AML-193 (cell line): ENCODE results near the gene NEUROD1.

Experiments
- DNase-seq, 2 experiments: peaks; one replicate each; lab custom pipeline; 2025; lab: John Stamatoyannopoulos, UW

The NEUROD1 gene

DNA sequence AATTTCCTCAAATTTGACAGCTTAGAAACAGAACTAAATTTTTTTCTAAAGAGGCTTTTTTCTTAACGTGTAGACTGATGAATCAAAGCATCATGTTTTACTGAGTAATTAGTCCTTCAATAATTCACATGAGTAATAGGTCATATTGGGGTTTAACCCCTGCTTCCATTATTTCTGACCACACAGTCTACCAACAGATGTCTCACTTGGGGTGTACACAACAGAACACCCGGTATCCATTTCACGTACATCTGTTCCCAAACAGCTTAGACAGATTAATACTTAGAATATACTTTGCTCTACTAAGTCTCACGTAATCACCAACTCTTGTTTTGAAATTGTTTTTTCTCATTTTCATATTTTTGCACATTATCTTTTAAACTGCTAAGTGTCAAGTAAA lies 38.2 kb downstream of the NEUROD1 start:
- DNase-seq = no peak

GRCh38 chr2:181639686-181640085 lies 40.6 kb downstream of the NEUROD1 start:
- DNase-seq = no peak

DNA sequence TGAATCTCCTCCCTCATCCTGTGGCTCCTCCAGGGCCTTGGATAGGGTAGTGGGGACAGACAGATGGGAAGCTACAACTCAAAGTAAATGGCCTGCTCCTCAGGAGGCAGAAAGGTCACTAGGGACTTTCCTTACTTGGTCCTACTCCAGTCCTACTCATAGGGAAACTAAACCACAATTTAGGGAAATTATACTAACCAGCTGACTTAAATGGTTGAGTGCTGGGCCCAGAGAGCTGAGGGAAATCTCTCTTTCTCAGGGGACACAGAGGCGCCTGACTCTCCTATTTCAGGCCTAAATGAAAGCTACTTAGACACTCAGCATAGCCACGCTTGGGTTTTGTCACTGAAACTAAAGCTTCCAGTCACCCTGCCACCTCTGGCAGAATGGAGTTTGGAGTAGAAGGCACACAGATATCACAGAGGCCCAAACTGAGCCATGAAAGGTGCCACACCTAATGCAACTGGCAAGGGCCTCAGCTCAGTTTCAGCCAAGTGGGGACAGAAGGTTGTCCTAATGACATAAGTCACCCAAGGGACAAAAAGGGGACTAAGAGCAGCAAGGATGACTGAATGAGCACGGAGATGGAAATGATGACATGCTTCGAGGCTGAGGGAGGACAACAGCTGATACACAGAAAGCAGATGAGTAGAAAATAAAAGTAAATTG lies 47.5 kb downstream of the NEUROD1 start:
- DNase-seq = no peak

GRCh38 chr2:181628590-181629585 lies 51.4 kb downstream of the NEUROD1 start:
- DNase-seq = no peak

DNA sequence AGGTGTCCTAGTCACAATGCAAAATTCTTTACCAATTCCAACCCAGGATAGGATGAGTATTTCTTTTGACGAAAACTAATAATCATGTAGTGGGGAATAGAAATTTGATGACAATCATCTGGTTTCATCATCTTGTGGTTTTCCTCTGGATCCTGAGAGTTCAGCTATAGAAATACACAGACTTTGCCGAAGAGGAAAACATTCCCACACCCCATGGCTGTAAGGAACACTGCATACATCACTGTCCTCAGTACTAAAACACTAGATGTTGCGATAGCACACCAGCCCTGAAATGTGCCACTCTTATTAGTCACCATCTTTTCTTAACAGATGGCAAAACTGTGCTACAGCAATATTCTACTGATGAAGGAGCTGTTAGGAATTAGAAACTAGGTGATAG lies 52.8 kb downstream of the NEUROD1 start:
- no peak for DNase-seq

DNA sequence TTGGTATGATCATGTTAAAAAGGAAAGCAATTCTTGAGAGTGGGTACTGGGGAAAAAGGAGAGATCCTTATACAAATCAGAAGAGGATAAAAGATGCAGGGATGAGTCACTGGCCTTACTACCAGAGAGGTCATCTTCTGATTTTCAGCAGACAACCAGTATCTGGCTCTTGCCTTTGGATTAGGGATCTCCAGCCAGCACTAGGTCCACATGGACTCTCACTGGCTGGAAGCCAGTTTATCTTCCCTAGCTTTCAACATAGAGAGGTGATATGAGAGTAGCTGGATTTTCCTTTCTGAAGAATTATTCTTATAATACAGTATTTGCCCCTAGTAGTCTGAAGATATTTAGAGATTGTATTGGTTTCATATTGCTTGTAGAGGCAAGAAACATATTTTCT lies 53.6 kb downstream of the NEUROD1 start:
- DNase-seq = no peak
